HG03354 (cell line): ENCODE results near the gene BTNL3.
A peak's percentile ranks its signal among the peaks of the same experiment; 100 is the strongest.
"Not testable (repeated sequence)": the region's sequence is repeated elsewhere in the genome, so short reads cannot be mapped to it uniquely, and the experiment has no call there.

Experiments
- ATAC-seq: cut with Tn5 transposase; IDR thresholded peaks from one replicate; pipeline ENCODE4 v1.9.1; 2021; ENCODE audit warnings: mild to moderate bottlenecking; ENCODE audit not compliant: unreplicated experiment, poor library complexity, severe bottlenecking

Gene BTNL3

GRCh38 chr5:180988592-180988991, at the start of gene BTNL3:
Gene BTNL3 (plus strand): TSS chr5:180988846. CDS start chr5:180989029, 183 bp downstream.
- ATAC-seq, result no peak

- no peak for ATAC-seq
Observed at GRCh38 chr5:180950291-180950949, 38.2 kb upstream of the BTNL3 start.

- ATAC-seq, result no peak
Observed at GRCh38 chr5:180959661-180960060, 29.0 kb upstream of the BTNL3 start.

DNA sequence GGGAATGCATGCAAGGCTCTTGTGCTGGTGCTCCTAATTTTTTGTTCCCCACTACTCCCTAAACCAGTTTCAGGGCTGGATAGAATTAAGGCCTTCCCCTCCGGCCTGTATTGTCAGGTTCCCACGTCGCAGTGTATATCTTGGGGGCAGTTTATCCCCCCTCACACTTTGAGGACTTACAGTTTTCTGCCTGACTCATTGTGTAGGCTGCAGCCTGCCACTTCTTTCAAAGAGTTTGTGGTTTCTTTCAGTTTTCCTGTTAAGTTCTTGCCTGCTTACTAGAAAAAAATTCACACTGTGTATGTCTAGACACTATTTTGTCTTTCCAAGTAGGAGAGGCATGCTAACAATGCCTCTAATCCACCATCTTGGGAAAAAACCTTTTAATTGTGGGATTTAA, 28.4 kb upstream of the BTNL3 start:
- ATAC-seq, result no peak

GRCh38 chr5:180969406-180969805, 19.2 kb upstream of the BTNL3 start:
- no peak for ATAC-seq

- no peak for ATAC-seq
Observed at GRCh38 chr5:180970336-180970735, 18.3 kb upstream of the BTNL3 start.

GRCh38 chr5:180970875-180971274, 17.8 kb upstream of the BTNL3 start:
- ATAC-seq, result no peak

GRCh38 chr5:180974612-180975315, 13.9 kb upstream of the BTNL3 start:
- peak; percentile 27 for ATAC-seq

GRCh38 chr5:180975338-180975737, 13.3 kb upstream of the BTNL3 start:
- ATAC-seq, result peak; percentile 95

GRCh38 chr5:180976518-180976917, 12.1 kb upstream of the BTNL3 start:
- no peak for ATAC-seq

- ATAC-seq, result no peak
Observed at GRCh38 chr5:180977852-180978251, 10.8 kb upstream of the BTNL3 start.

- no peak for ATAC-seq
Observed at GRCh38 chr5:180982008-180982741, 6.5 kb upstream of the BTNL3 start.

- ATAC-seq, result no peak
Observed at GRCh38 chr5:180988016-180988415, 630 bp upstream of the BTNL3 start.

DNA sequence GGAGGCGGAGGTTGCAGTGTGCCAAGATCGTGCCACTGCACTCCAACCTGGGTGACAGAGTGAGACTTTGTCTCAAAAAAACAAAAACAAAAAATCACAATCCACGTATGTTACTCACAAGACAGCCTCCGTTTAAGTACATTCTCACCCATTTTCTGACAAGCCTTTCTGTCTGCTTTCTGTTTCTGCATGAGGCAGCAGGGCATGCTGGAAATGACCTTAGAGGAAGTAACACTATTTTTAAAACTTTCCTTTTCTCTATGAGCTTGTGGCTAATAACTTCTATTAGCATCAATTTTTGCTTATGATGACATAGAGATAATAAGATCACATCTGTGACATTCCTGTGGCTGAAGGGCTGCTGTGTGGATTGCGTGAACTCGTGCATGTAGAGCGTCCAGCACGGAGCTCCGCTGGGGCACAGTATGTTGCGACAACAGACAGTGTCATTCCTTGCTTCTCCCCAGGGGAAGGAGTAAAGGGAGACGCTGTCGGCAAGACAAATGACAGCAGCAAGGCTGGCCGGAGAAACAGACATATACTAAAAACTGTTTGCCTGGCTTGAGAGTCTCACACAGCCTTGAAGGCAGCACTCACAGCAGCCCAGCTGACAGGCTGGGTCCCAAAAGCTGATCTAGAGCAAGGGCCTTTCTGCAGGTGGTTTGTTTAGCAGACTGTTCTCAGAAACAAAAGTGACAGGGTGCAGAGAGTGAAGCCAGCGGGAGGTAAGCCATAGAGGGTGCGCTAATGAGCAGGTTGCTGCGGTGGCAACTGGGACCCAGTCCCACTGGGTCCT, 1.6 kb downstream of the BTNL3 start:
- ATAC-seq, result no peak

GRCh38 chr5:180990882-180991242, 2.2 kb downstream of the BTNL3 start:
- no peak for ATAC-seq

DNA sequence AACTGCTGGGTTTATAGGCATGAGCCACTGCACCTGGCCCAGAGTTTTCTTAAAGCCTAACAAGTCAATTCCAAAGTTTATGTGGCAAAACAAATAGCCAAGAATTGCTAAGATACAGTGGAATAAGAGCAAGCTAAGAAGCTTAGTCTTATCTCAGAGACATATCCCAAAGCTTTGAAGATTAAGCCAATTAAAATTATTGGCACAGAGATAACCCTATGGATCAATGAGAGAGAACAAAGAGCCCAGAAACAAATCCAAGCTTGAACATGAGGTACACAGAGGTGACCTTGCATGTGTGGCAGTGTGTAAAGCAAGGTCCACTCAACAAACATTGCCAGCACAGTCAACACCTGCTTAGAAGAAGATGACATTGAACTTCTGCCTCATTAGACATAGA, 13.3 kb downstream of the BTNL3 start:
- no peak for ATAC-seq

DNA sequence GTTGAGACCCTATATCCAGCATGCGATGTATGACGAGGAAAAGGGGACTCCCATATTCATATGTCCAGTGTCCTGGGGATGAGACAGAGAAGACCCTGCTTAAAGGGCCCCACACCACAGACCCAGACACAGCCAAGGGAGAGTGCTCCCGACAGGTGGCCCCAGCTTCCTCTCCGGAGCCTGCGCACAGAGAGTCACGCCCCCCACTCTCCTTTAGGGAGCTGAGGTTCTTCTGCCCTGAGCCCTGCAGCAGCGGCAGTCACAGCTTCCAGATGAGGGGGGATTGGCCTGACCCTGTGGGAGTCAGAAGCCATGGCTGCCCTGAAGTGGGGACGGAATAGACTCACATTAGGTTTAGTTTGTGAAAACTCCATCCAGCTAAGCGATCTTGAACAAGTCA, 17.1 kb downstream of the BTNL3 start:
- ATAC-seq, result no peak

DNA sequence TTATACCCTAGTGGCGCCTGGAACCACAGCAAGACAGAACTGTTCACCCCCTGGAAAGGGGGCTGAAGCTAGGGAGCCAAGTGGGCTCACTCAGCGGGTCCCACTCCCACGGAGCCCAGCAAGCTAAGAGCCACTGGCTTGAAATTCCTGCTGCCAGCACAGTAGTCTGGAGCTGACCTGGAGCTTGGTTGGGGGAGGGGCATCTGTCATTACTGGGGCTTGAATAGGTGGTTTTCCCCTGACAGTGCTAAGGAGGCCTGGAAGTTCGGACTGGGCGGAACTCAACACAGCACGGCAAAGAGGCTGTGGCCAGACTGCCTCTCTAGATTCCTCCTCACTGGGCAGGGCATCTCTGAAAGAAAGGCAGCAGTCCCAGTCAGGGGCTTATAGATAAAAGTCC, 19.5 kb downstream of the BTNL3 start:
- no peak for ATAC-seq

- ATAC-seq, result not testable (repeated sequence)
Observed at GRCh38 chr5:181010018-181010417, 21.4 kb downstream of the BTNL3 start.

DNA sequence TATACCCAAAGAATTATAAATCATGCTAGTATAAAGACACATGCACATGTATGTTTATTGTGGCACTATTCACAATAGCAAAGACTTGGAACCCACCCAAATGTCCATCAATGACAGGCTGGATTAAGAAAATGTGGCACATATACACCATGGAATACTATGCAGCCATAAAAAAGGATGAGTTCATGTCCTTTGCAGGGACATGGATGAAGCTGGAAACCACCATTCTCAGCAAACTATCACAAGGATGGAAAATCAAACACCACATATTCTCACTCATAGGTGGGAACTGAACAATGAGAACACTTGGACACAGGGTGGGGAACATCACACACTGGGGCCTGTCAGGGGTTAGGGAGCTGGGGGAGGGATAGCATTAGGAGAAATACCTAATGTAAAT, 26.0 kb downstream of the BTNL3 start:
- not testable (repeated sequence) for ATAC-seq
